CD14-positive monocyte (primary cell): ENCODE measurements around the gene FSTL3. TPM values are rescaled to one million over a fixed set of nuclear protein-coding genes. Genes with fewer than 3 reads are reported as not detected.

Source experiments
- DNase-seq, 3 donors: peaks; one replicate each; pipeline ENCODE4 v3.0.0-alpha.2; 2011 to 2022
- H2AFZ ChIP-seq: 2 replicates; pipeline ENCODE4 v1.6.0; 2012; ENCODE audit warnings: mild to moderate bottlenecking, low read depth, low read length, inconsistent platforms; ENCODE audit not compliant: insufficient read depth, poor library complexity, severe bottlenecking
- H3K27ac ChIP-seq, 2 donors: 1 replicate in 1 of 2; 2 replicates in 1 of 2; pipeline ENCODE4 v1.5.1; 2012 to 2013; ENCODE audit warnings: low read length in 2 of 2, control low read depth in 1 of 2, inconsistent platforms in 1 of 2, low read depth in 1 of 2, mild to moderate bottlenecking in 1 of 2
- H3K27me3 ChIP-seq, 2 donors: one replicate each; pipeline versions ENCODE4 v1.6.0 to v1.6.1; 2011 to 2013; ENCODE audit warnings: low read length in 2 of 2; ENCODE audit not compliant: control insufficient read depth in 2 of 2, insufficient read depth in 2 of 2
- H3K36me3 ChIP-seq, 2 donors: replicated peaks in 1 of 2; 1 replicate in 1 of 2; 2 replicates in 1 of 2; pipeline versions ENCODE4 v1.5.1 to v1.6.1; 2012 to 2013; ENCODE audit warnings: low read length in 2 of 2, control low read depth in 1 of 2, inconsistent platforms in 1 of 2, mild to moderate bottlenecking in 1 of 2; ENCODE audit not compliant: insufficient read depth in 2 of 2, control insufficient read depth in 1 of 2
- H3K4me1 ChIP-seq, 2 donors: 1 replicate in 1 of 2; 2 replicates in 1 of 2; pipeline versions ENCODE4 v1.5.1 to v1.6.1; 2012 to 2013; ENCODE audit warnings: low read length in 2 of 2, control low read depth in 1 of 2, inconsistent platforms in 1 of 2, mild to moderate bottlenecking in 1 of 2, moderate library complexity in 1 of 2; ENCODE audit not compliant: insufficient read depth in 2 of 2, control insufficient read depth in 1 of 2
- H3K4me2 ChIP-seq: replicated peaks from 2 replicates; pipeline ENCODE3; 2012; ENCODE audit warnings: low read length, moderate library complexity, mild to moderate bottlenecking; ENCODE audit not compliant: poor library complexity, severe bottlenecking; ENCODE audit errors: extremely low read depth
- H3K4me3 ChIP-seq, 3 experiments: fragments of 200-600 bp in 1 of 3; sonication (generic) in 1 of 3; replicated peaks in 1 of 3; 1 replicate in 2 of 3; 2 replicates in 1 of 3; pipeline ENCODE4 v1.5.1; 2011 to 2013; ENCODE audit warnings: low read length in 3 of 3, mild to moderate bottlenecking in 3 of 3, control low read depth in 2 of 3, low read depth in 2 of 3, inconsistent platforms in 1 of 3, moderate library complexity in 1 of 3
- H3K79me2 ChIP-seq: 2 replicates; pipeline ENCODE4 v1.6.0; 2012; ENCODE audit warnings: mild to moderate bottlenecking, control low read depth, inconsistent platforms, low read length, moderate library complexity; ENCODE audit not compliant: insufficient read depth
- H3K9ac ChIP-seq: 2 replicates; pipeline ENCODE4 v1.6.0; 2017; ENCODE audit warnings: low read length, mild to moderate bottlenecking; ENCODE audit not compliant: insufficient read depth, poor library complexity, severe bottlenecking
- H3K9me3 ChIP-seq, 2 donors: replicated peaks in 1 of 2; 1 replicate in 1 of 2; 2 replicates in 1 of 2; pipeline versions ENCODE4 v1.5.1 to v1.6.1; 2012 to 2013; ENCODE audit warnings: low read length in 2 of 2, control low read depth in 1 of 2; ENCODE audit not compliant: control insufficient read depth in 1 of 2, insufficient read depth in 1 of 2
- H4K20me1 ChIP-seq: 2 replicates; pipeline ENCODE4 v1.6.0; 2012; ENCODE audit warnings: mild to moderate bottlenecking, low read length, control low read depth, moderate library complexity; ENCODE audit not compliant: insufficient read depth
- H3K27ac Mint-ChIP-seq, 7 donors: one replicate each; pipeline ENCODE4 v1.8.0; 2020; ENCODE audit warnings: mild to moderate bottlenecking in 7 of 7, mixed read lengths in 7 of 7, moderate library complexity in 6 of 7, inconsistent platforms in 2 of 7
- H3K27me3 Mint-ChIP-seq, 3 donors: one replicate each; pipeline ENCODE4 v1.8.0; 2021 to 2022; ENCODE audit warnings: low read depth in 3 of 3, mild to moderate bottlenecking in 3 of 3, mixed read lengths in 3 of 3, moderate library complexity in 3 of 3, inconsistent platforms in 1 of 3
- H3K36me3 Mint-ChIP-seq, 2 donors: one replicate each; pipeline ENCODE4 v1.8.0; 2020; ENCODE audit warnings: mixed read lengths in 2 of 2, inconsistent platforms in 1 of 2, mild to moderate bottlenecking in 1 of 2
- H3K4me1 Mint-ChIP-seq: one replicate; pipeline ENCODE4 v1.8.0; 2020; ENCODE audit warnings: mild to moderate bottlenecking, mixed read lengths
- H3K4me3 Mint-ChIP-seq, 2 donors: one replicate each; pipeline ENCODE4 v1.8.0; 2020; ENCODE audit warnings: mild to moderate bottlenecking in 2 of 2, mixed read lengths in 2 of 2, moderate library complexity in 1 of 2
- H3K9me3 Mint-ChIP-seq, 7 donors: one replicate each; pipeline ENCODE4 v1.8.0; 2020 to 2022; ENCODE audit warnings: mixed read lengths in 7 of 7, mild to moderate bottlenecking in 6 of 7, moderate library complexity in 6 of 7, inconsistent platforms in 2 of 7
- WGBS: methylation state at CpG from one replicate; pipeline ENCODE4 v1.1.5; 2013; ENCODE audit warnings: missing lambda C conversion rate; ENCODE audit not compliant: insufficient coverage; 5-methylcytosine and 5-hydroxymethylcytosine counted together
- intact Hi-C, 2 donors: fragments of 100-400 bp; cut with micrococcal nuclease; formaldehyde crosslinking; loops; one replicate each; pipeline versions ENCODE4 v1.15.0 to v1.15.1; 2023
- polyA plus RNA-seq, 3 donors: library from polyadenylated mRNA; depleted of rRNA in 1 of 3; unstranded in 2 of 3; stranded (reverse) in 1 of 3; fragments of 300-500 nt in 2 of 3; fragments of >200 nt in 1 of 3; fragmentation: Illumina TruSeq in 2 of 3; gene quantifications; 1 replicate in 2 of 3; 2 replicates in 1 of 3; pipeline ENCODE4 v1.2.3, GENCODE V29; 2012 to 2021
- TF ChIP-seq, protein P1 (sequence below): fragments of 200-600 bp; IDR thresholded peaks from one replicate; pipeline ENCODE4 v1.8.0; 2022; ENCODE audit warnings: antibody characterized with exemption, mild to moderate bottlenecking

Gene FSTL3
- polyA plus RNA-seq, 3 donors: 2.5 to 42.1 (median 5.2) TPM

DNA sequence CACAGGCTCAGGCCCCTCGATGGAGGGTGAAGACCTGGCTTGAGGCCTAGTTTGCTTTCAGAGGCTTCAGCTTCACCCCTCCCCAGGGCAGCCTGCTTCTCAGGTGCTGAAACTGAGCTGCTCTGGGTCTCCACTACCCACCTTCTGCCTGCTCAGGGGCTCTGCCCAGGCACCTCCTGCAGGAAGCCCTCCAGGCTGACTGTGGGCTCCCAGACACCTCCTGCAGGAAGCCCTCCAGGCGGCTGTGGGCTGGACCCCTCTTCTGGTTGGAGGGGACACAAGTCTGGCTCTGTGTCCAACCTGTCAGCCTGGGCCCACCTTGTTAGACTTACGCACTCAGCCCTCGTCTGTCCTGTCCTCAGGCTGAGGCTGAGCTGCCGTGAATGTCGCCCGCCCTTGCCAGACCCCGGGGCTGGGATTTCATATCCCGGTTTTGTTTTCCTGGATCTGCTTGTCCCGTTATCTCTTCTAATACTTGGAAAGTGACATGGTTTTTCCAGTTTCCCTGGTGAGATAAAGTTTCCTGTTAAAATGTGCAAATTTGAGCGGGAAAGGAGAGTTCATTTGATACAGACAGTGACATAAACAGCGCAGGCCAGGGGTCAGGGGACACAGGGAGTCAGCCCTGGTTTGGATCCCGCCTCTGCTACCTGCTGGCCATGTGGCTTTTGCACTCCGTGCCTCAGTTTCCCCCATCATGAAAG lies 53.9 kb downstream of the FSTL3 start:
- 94% methylated on average over 12 of the region's 14 CpGs for whole genome bisulfite sequencing
- DNase-seq: no peak
- no peak overlapping the region for H3K27ac ChIP-seq
- H3K9ac ChIP-seq: no peak overlapping the region
- Mint-ChIP-seq H3K27me3 (peaks cover 0 to 12% (median 2%) of the 10 kb centered on the region in 3 donors), H3K4me1 (peaks cover 6% of the 10 kb centered on the region), H3K9me3 (no peaks in the 10 kb centered on the region), H3K27ac (no peak overlapping the region), H3K36me3 (no peaks in the 10 kb centered on the region), H3K4me3 (no peak overlapping the region)
- no peak overlapping the region for H3K4me3 ChIP-seq
- intact Hi-C loops: loop anchor here in 1 of 2 donors (5.0 kb wide), 1 partner anchor 148 kb away; no protein-coding TSS in a partner anchor
- no peaks in the 10 kb centered on the region for H3K27me3 ChIP-seq
- no peaks in the 10 kb centered on the region for H3K36me3 ChIP-seq
- H2AFZ ChIP-seq: no peak overlapping the region
- TF ChIP-seq, protein P1, sequence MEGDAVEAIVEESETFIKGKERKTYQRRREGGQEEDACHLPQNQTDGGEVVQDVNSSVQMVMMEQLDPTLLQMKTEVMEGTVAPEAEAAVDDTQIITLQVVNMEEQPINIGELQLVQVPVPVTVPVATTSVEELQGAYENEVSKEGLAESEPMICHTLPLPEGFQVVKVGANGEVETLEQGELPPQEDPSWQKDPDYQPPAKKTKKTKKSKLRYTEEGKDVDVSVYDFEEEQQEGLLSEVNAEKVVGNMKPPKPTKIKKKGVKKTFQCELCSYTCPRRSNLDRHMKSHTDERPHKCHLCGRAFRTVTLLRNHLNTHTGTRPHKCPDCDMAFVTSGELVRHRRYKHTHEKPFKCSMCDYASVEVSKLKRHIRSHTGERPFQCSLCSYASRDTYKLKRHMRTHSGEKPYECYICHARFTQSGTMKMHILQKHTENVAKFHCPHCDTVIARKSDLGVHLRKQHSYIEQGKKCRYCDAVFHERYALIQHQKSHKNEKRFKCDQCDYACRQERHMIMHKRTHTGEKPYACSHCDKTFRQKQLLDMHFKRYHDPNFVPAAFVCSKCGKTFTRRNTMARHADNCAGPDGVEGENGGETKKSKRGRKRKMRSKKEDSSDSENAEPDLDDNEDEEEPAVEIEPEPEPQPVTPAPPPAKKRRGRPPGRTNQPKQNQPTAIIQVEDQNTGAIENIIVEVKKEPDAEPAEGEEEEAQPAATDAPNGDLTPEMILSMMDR: no peak
- no peaks in the 10 kb centered on the region for H3K79me2 ChIP-seq
- H4K20me1 ChIP-seq: no peaks in the 10 kb centered on the region
- H3K9me3 ChIP-seq: no peaks in the 10 kb centered on the region
- no peaks in the 10 kb centered on the region for H3K4me1 ChIP-seq
- H3K4me2 ChIP-seq: no peak overlapping the region

DNA sequence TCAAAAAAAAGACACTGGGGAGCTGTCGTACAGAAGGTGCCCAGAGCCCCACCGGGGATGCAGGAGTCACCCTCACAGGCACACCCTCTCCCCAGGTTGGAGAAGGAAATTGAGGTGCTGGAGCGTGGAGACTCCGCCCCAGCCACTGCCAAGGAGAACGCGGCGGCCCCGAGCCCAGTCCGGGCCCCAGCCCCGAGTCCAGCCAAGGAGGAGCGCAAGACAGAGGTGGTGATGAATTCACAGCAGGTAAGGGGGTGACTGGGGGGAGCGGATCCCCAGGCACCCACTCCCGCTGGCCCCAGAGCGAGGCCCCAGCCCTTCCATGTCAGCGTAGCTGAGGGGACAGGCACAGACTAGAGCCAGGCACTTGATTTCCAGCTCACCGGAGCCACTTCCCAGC lies 54.8 kb downstream of the FSTL3 start:
- peak overlapping the region in 1 of 7 donors; percentile 13 for H3K27ac Mint-ChIP-seq
- H3K9ac ChIP-seq: no peak overlapping the region
- TF ChIP-seq, protein P1: no peak
- H3K27ac ChIP-seq: no peak overlapping the region
- no peak overlapping the region for H3K4me3 Mint-ChIP-seq
- no peaks in the 10 kb centered on the region for H3K4me1 ChIP-seq
- no peak overlapping the region for H3K4me3 ChIP-seq
- H2AFZ ChIP-seq: no peak overlapping the region
- no peaks in the 10 kb centered on the region for H3K27me3 ChIP-seq
- H4K20me1 ChIP-seq: no peaks in the 10 kb centered on the region
- H3K4me1 Mint-ChIP-seq: peaks cover 6% of the 10 kb centered on the region
- no peaks in the 10 kb centered on the region for H3K9me3 Mint-ChIP-seq
- intact Hi-C loops: loop anchor here in 1 of 2 donors (5.0 kb wide), 1 partner anchor 149 kb away; no protein-coding TSS in a partner anchor
- no peaks in the 10 kb centered on the region for H3K9me3 ChIP-seq
- H3K27me3 Mint-ChIP-seq: peaks cover 0 to 12% (median 2%) of the 10 kb centered on the region in 3 donors
- 100% methylated on average over 7 of the region's 16 CpGs for WGBS
- H3K36me3 Mint-ChIP-seq: no peaks in the 10 kb centered on the region
- no peak for DNase-seq
- H3K4me2 ChIP-seq: no peak overlapping the region
- H3K79me2 ChIP-seq: no peaks in the 10 kb centered on the region
- no peaks in the 10 kb centered on the region for H3K36me3 ChIP-seq
